GM21423 (cell line): Measurements from ENCODE around the gene PEX5.

Source experiments
- ATAC-seq: cut with Tn5 transposase; IDR thresholded peaks from one replicate; pipeline ENCODE4 v1.9.1; 2021; ENCODE audit warnings: mild to moderate bottlenecking, moderate library complexity; ENCODE audit not compliant: unreplicated experiment

The PEX5 gene

GRCh38 chr12:7189398-7190267 lies at the start of gene PEX5:
Gene PEX5 (plus strand): TSS chr12:7189686. CDS start chr12:7190378, 692 bp downstream.
- peak; percentile 95 for ATAC-seq

GRCh38 chr12:7141351-7142005 lies 48.0 kb upstream of the PEX5 start:
- ATAC-seq: no peak

DNA sequence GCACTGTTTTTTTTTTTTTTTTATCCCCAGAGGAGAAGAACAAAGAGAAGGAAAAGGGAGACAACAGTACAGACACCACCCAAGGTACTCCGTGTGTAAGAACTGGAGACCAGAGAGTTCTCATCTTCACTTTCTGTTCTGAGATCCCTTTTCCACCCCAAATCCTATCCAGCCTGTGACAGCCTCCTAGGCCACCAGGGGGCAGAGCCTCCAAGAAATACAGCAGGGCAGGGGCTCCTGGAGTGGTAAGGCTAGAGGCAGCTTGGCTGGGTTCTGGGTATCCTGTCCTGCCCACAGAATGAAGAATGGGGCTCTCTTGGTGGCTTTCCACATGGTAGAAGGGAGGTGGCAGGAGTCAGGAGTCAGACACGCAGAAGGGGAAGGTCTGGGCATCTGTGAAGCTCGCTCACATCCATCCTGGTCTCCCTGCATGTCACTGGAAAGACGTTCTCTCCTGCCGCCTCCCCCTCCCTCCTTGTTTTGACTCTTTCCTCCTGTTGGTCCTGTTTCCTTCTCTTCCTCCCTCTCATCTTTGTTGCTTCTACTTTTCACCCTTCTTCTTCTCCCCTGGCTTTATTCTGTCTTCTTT lies 47.3 kb upstream of the PEX5 start:
- peak; percentile 52 for ATAC-seq

GRCh38 chr12:7142809-7143465 lies 46.5 kb upstream of the PEX5 start:
- no peak for ATAC-seq

- ATAC-seq: no peak
Measured at GRCh38 chr12:7143564-7143963, 45.9 kb upstream of the PEX5 start.

GRCh38 chr12:7144414-7145120 lies 44.9 kb upstream of the PEX5 start:
- ATAC-seq: no peak

GRCh38 chr12:7145671-7146070 lies 43.8 kb upstream of the PEX5 start:
- no peak for ATAC-seq

DNA sequence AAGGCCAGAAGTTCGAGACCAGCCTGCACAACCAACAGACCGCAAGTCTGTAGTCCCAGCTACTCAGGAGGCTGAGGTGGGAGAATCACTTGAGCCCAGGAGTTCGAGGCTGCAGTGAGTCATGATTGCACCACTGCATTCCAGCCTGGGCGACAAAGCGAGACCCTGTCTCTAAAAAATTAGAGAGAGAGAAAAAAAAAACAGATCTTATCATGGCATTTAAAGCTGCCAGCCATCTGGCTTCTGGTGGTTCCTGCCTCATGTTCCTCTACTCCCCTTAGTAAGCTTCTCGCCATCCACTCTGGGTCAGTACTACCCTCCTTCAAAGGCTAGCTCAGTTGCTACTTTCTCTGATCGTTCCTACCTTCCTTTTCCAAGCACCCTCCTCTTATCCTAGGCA lies 43.3 kb upstream of the PEX5 start:
- ATAC-seq: no peak

DNA sequence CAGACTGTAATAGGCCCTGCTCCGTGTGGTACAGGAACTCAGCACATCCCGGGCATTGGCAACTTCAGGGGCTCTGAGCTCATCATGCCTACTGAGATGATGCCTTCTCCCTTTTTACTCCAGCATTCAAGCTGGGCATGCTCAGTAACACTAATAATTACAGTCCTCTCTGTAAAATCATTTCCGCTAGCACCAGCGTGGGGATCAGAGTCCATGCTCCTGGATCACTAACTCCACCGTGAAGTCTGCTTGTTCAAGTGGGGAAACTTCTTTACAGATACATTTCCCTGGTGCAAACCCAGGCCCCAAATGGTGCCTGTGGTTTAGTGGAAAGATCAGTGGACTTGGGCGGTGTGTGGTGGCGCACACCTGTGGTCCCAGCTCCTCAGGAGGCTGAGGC lies 42.6 kb upstream of the PEX5 start:
- no peak for ATAC-seq

DNA sequence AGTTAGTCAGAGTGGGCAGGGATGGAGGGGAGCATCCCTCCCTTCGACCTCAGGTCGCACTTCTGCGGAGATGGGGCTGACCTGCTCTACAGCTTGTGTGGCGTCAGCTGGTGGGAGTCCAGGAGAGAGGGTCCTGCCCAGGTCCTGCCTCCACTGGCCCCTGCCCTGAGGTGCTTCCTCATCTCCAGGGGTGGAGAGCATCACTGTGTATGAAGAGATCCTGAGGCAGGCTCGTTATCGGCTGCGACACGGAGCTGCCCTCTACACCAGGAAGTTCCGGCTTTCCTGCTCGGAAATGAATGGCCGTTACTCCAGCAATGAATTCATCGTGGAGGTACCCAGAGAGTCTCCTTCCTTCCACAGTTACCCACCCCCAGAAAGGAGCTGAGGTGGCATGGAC lies 39.1 kb upstream of the PEX5 start:
- ATAC-seq: no peak

DNA sequence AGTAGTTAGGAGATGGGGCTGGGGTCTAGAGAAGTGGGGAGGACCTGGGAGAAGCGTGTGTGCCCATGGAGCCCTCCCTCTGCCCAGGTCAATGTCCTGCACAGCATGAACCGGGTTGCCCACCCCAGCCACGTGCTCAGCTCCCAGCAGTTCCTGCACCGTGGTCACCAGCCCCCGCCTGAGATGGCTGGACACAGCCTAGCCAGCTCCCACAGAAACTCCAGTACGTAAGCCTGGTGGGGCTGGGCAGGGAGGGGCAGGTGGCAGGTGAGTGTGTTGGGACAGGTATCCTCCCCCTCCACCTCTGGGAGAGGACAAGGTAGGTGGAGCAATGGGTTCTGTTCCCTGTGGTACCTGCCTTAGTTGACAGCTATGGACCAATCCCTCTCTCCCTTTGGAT lies 38.6 kb upstream of the PEX5 start:
- no peak for ATAC-seq

- no peak for ATAC-seq
Measured at GRCh38 chr12:7151532-7151931, 38.0 kb upstream of the PEX5 start.

- ATAC-seq: no peak
Measured at GRCh38 chr12:7152818-7153217, 36.7 kb upstream of the PEX5 start.

- no peak for ATAC-seq
Measured at GRCh38 chr12:7154042-7154441, 35.4 kb upstream of the PEX5 start.

DNA sequence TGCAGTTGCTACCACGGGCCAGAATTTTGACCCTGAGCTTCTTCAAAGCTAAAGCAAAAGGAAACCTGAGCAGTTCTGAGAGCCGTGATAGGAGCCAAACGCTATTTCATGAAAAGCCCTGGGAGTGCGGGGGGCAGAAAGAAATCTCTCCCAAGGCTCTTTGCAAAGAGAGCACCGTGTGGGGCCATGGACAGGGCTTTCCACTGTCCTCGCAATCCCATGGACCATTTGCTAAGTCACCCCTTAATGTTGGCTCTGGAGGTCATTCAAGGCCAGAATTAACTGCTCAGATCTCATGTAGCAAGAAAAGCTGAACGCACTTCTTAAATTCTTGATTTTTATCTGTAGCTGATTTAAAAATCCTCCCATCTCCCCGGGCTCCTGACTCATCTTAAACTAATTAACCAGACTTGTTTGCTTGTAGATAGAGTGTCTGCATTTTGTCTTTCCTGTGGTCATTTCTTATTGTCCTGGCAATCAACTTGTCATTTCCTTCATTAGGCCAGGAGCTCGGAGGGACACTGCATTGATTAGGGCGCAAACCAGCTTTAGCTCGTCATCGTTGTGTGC lies 34.5 kb upstream of the PEX5 start:
- no peak for ATAC-seq

DNA sequence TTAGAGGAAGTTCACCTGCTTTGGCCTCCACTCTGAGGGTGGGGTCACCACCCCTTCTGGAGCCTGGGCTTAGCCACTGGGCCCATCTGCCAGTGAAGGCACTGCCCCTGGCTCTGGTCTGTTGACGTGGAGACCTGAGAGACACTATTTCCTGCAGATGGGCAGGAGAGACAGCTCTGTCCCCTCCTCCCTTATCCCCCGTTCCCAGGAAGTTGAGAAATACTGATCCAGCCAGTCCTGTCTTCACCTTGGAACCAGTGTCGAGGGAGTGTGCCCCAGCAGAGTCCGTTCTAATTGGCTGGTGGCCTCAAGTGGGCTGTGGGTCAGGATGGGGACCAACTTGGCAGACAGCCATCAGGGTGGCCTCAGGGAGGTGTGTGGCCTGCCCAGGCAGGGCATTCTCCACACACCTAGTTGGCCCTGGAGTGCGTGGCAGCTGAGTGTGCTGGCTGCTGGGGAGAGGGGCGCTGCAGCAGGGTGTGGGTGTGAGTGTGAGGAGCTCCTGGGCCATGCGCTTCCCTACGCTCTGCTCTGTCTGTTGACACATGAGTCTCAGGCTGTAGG lies 33.9 kb upstream of the PEX5 start:
- ATAC-seq: no peak

- no peak for ATAC-seq
Measured at GRCh38 chr12:7156259-7157197, 33.0 kb upstream of the PEX5 start.

GRCh38 chr12:7157391-7157790 lies 32.1 kb upstream of the PEX5 start:
- ATAC-seq: no peak
